ENCODE measurements around the gene PDK2. TPM values are rescaled to one million over a fixed set of nuclear protein-coding genes. Genes with fewer than 3 reads are reported as not detected.

The PDK2 gene
- polyA plus RNA-seq (ENCODE audit: insufficient read length), result 98.0 TPM

GRCh38 chr17:50094753-50095619 lies at the start of gene PDK2:
PDK2 (plus strand) TSS chr17:50095351; CDS start chr17:50095436, 85 bp downstream.
- peak; percentile 98 for DNase-seq

DNA sequence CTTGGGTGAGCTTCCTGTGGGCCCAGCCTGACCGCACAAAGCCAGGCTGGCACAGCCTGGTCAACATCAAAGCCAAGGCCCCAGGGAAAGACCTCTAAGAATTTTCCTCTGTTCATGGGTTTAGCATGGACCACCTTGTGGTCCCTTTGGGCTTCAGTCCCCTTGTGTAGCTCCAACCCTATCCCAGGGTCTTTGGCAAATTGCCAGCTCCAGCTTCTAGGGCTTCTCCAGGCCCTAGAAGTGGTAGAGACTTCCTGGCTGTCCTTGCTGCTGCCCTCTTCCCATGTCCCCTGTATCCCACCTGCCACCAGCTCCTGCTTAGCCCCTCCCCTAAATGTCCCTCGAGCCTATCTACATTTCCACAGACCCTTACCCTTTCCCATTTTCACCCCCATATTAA lies 49.0 kb upstream of the PDK2 start:
- no peak for DNase-seq

GRCh38 chr17:50046667-50047066 lies 48.5 kb upstream of the PDK2 start:
- no peak for DNase-seq

GRCh38 chr17:50047083-50047482 lies 48.1 kb upstream of the PDK2 start:
- no peak for DNase-seq

- no peak for DNase-seq
These were observed 47.5 kb upstream of the PDK2 start for GRCh38 chr17:50047488-50048126.

DNA sequence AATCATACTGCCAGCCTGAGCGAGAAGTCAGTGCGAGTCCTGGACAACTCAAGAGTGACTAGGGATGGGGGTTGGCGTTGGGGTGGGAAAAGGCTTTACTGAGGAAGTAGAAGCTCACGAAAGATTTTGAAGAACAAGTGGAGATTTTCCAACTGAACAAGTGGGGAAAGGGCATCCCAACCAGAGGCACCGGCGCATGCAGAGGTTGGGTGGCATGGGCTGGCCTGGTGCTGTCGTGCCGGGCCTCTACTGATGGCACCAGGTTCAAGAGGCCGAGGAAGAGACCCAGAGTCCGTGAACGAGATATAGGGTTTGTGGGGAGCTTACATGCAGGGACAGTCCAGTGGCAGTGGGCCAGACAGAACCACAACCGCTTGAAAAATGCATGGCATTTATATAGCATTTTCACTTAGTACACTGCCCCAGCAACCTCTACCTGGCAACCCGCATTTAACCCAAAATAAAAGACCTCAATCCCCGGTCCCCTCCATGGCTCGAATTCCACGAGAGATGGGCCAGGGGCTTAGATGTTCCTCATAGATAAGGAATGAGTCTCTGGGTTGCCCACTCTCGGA lies 46.9 kb upstream of the PDK2 start:
- DNase-seq, result no peak

DNA sequence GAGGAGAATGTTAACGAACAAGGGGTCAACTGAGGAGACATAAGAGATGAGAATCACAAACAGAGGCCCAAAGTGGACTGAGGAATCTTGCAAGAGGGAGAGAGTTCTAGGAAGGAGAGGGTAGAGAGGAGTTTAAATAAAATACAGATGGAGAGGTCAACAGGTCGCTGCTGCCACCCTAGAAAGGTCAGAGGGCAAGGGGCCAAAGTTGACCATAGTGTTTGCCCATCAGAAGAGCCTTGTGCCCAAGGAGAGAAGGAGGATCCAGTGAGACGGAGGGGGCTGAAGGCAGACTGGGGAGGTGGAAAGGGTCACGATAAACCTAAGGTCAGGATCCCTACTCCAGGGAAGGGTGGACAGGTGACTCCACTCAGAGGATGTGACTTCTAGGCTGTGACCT lies 46.2 kb upstream of the PDK2 start:
- DNase-seq, result no peak

DNA sequence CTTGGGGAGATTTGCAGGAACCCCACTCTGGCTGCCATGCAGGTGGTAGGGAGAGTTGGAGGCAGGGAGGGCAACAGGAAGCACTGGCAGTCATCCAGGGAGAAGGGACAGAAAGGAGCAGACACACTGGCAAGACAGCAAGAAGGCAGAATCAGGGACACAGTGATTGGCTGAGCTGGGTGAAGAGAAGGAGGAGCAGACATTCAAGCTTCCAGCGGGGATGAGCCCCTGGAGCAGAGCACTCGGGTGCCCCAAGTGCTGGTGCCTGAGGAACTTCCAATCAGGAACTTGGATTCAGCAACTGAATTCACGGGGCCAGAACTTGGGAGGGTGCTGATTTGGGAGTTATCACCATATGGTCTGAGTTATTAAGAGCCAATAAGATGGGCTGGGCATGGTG lies 45.5 kb upstream of the PDK2 start:
- DNase-seq, result no peak

GRCh38 chr17:50050431-50051032 lies 44.6 kb upstream of the PDK2 start:
- DNase-seq, result no peak

GRCh38 chr17:50051082-50051576 lies 44.0 kb upstream of the PDK2 start:
- no peak for DNase-seq

- no peak for DNase-seq
These were observed 43.5 kb upstream of the PDK2 start for GRCh38 chr17:50051606-50052005.

GRCh38 chr17:50052241-50052796 lies 42.8 kb upstream of the PDK2 start:
- no peak for DNase-seq

DNA sequence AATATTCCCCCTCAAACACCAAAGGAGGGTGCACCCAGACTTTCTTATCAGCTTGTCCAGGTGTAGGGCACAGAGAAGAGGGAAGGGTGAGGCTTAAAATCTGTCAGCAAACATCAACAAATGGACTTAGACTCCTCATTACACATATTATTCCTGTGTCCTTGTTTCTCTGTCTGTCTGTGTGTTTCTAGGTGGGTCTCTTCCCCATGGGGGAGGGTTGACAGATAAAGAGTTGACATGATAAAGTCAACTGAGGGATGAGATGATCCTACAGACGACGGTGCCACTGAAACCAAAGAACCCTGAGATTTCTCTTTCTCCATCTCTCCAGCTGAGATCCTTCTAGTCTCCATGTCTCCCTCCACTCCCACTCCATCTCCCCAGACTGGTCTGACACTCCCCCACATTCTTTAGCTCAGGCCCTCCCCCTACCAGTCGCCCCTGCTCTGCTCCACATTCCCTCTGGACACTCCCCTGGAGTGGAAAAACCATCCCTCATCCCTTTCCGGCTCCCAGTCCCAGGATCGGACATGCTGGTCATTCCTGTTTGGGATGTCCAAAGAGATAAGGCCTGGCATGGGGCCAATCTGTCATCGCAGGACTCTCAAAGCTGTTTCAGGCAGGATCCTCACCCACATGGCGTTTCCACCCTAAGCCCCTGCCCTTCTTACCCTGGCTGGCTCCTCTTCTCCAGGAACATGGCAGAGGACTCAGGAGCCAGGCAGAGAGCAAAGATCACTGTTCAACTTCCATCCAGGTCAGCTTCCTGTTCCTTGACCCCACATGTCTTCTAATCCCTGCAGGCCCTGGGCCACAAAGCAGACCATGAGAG lies 42.1 kb upstream of the PDK2 start:
- no peak for DNase-seq

DNA sequence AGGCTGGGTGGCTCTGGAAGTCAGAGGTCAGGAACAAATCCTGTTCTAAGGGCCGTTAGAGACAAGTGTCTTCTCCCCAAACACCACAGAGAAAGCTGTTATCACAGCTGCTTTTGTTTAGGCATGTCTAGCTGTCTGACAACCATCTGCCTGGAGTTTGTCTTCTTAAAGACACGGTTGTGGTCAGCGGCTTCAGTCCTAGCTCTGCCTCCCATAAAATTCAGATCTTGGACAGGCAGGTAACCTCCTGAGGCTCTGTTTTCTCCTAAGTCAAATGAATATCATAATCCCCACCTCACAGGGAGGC lies 41.5 kb upstream of the PDK2 start:
- DNase-seq, result no peak

- DNase-seq, result no peak
These were observed 40.1 kb upstream of the PDK2 start for GRCh38 chr17:50055055-50055425.

DNA sequence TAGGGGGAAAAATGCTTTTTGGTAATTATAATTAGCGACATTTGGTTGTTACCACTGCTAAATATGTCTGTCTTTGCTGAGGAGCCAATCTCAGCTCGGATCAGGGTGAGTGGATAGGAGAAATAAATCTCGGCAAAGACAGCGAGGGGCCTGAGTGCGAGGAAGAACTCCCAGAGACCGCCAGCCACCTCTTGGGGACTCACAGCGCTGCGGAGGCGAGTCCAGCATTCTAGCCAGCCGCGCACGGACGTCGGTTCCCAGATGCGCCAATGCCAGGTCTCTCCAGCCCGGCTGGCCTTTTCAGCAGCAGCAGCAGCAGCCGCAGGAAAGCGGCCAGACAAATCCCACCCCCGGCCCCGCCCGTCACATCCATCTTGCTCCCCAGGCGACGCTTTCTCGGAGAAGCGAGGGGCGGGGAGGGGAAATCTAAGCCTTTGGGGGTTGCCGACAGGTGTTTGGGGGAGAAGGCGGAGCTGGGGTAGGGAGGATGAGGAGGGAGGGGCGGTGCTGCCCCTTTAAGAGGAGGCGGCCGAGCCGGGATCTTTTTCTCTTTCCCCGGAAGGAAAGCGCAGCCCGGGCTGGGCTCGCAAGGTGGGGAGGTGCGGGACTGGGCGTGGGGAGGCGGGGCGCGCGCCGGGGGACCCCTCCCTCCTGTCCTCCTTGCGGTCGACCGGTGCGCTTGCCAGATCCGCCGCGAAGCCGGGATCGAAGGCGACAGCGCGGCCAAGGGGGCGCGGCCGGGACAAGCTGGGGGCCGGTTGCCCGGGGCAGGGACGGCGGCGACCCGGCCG lies 39.5 kb upstream of the PDK2 start, which contains the start of gene ITGA3:
Gene ITGA3 (plus strand): TSS at position 685 of the 791 bp plus-strand sequence. CDS start 330 bp downstream, outside the sequence.
- peak; percentile 60 for DNase-seq

- no peak for DNase-seq
These were observed 38.8 kb upstream of the PDK2 start for GRCh38 chr17:50056217-50056960.

DNA sequence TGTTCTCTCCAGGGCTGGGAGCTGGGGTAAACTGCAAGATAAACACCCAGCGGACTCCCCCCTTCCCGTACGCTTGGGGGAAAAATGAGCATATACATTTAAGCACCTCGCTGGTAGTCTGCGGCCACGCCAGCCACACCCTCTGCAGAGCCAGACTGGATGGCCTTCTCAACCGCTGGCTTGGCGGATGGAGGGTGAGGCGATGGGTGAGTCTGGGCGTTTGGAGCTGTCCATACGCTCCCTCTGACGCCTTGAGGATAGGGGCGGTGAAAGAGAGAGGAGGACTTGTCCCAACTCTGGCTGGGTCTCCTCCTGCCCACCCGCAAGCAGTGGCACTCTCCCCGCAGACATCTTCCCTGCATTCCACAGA lies 38.2 kb upstream of the PDK2 start:
- DNase-seq, result no peak

- DNase-seq, result no peak
These were observed 37.6 kb upstream of the PDK2 start for GRCh38 chr17:50057521-50057991.

DNA sequence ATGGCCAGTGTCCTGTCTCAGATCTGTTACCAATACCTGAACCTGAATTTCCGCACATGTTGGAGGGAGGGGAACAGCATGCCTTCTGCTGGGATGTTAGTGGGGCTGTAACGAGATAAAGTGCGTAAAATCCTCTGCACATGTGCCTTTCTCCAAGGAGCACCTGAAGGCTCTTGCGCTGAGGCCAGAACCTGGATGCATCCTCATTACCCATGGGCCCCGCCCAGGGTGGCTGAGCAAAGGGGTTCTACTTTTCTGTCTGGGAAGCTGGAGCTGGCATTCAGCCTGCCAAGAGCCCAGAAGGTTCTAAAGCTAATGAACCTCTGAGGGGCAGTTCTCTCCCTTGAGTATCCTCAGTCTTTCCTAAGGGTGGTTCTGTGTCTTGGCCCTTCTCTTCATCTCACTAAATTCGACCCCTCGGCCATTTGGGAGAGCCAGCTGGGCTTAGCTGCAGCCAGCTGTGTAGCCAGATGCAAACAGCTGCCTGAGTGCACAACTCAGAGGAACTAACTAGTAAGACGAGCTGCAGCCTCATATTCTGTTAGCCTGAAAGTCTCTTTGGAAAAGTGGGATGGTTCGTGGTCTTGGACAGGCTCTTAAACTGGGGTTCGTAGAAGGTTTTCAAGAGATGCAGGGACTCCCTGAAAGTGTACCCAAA lies 36.7 kb upstream of the PDK2 start:
- peak; percentile 61 for DNase-seq
